GM18867 (cell line): ENCODE data around the gene IL1RN.

Experiments
- ATAC-seq: cut with Tn5 transposase; IDR thresholded peaks from one replicate; pipeline ENCODE4 v1.9.1; 2021; ENCODE audit warnings: mild to moderate bottlenecking, moderate library complexity; ENCODE audit not compliant: unreplicated experiment

Gene IL1RN

GRCh38 chr2:113171334-113172075 lies 44.1 kb downstream of the IL1RN start:
- ATAC-seq, result no peak

DNA sequence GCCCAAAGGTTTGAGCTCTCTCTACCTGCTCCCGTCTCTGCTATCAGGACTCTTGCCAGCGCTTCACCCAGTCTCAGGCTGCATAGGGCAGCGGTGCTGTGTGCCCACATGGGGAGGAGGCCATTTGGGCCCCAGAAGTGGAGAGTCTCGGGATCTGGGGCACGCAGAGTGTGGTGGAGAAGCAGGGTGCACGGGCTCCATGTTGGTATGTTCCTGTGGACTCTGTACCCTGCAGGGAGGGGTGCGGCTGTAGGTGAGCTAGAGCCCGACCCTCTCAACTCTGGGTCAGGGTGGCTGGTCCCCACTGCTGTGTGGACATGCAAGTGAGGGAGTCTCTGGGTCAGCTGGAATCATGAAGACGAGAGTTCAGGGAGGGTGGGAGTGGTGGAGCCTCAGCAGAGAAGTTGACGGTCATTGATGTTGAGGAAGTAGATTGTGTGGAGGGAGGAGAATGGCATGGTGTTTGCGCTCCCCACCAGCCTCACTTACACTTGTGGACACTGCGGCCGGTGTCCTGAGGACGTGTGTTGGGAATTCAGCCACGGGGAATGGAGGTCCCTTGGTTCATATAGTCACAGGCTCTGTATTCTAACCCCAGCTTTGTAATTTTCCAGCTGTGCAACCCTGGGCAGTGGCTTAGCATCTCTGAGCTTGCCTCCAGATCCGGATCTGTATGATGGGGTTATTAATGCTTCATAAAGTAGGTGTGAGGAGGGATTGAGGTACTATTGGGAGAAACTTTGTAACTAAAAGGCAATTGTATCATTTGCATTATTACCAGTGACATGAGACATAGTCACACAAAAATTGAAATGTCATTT lies 45.5 kb downstream of the IL1RN start:
- ATAC-seq, result no peak

DNA sequence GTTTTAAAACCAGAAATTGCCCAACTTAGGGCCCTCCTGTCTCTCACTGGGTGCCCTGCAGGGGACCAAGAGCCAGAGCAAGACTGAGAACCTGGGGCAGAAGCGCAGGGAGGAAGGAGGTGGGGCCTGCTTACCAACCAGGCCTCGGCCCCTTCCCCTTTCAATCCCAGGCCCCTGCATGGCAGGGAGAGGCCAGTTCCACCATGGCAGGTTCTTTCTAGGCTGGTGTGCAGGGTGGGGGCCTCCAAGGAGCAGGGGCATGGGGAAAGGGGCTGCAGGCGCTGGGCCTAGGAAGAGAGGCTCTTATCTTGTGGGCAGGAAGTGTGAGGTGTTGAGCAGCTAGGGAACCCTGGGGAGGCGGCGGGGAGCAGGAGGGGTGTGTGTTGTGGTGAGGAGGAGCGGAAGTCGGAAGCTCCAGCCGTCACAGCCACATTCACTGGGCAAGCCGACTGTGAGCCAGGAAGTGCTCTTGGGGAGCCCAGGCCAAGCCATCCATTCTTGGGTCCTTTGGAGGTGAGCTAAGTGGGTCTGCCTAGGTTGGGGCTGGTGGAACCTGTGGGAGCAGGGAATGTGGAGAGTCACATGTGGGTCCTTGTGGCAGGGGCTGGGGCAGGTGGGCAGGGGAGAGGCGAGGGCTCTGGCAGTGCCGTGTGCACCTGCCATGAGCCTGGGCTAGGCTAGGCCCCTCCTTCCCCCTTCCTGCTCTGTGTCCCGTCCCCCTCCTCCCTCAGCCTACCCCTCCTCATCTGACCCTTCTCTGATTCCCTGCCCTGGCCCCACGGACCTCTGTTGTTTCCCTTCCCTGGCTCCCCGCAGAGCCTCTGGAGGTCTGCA lies 46.4 kb downstream of the IL1RN start, which contains the start of gene PSD4:
PSD4 (plus strand) TSS at position 430 of the 834 bp plus-strand sequence. CDS start 8,486 bp downstream, outside the sequence.
- ATAC-seq, result peak; percentile 83

- ATAC-seq, result no peak
These were observed 47.0 kb downstream of the IL1RN start for GRCh38 chr2:113174376-113174750.

DNA sequence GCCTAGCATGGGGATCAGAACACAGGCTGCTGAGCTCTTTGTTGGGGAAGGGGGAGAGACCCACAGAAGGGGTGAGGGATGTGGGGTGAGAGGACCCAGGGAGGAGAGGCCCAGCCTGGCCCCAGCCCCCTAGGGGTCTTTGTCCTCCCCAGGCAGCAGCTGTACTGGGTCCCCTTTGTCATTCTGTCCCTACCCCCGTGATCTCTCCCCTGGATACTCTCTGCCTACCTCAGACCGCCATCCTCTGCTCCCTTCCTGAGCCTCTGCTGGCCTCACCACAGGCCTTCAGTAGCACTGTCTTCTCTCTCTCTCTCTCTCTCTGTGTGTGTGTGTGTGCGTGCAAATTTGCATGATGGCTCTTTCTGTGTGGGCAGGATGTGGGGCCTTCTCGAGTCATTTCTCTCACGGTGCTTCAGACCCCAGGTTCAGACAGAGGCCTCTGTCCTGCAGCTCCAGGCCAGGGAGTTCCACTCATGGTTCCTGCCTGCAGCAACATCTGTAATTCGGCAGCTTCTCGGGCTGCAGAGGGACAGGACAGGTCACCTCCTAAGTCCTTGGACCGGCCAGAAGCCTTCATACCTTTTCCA lies 47.7 kb downstream of the IL1RN start:
- peak; percentile 63 for ATAC-seq

GRCh38 chr2:113175736-113176695 lies 48.6 kb downstream of the IL1RN start:
- no peak for ATAC-seq

DNA sequence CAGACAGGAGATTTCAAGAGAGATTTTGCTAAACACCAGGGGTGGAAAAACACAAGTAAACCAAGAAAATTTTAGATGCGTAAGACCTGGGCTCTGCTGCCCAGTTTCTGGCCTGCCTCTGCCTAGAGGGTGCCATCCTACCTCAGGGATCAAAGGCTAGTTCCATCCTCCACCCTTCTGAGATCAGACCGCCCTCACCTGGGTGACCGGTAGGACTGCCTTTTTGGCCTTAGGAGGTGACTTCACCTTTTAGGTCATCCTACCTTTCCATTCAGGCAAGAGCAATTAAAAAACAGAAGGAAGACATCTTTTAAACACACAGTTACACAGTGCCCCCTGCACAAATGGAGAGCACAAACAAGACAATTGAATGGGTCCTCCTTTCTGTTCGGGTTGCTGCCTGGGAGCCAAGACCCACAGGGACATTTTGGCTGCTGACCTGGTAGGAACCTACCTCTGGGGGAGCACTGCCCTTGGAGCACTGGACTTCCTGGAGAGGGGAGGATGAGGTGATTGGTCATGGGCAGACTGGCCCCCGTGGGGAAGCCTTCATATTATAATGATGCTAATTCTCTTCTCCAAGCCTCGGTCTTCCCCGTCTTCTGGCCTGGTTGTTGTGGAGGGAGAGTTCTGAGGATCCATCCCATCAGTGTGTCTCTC lies 49.4 kb downstream of the IL1RN start:
- ATAC-seq, result no peak

GRCh38 chr2:113178069-113178746 lies 50.8 kb downstream of the IL1RN start:
- no peak for ATAC-seq

DNA sequence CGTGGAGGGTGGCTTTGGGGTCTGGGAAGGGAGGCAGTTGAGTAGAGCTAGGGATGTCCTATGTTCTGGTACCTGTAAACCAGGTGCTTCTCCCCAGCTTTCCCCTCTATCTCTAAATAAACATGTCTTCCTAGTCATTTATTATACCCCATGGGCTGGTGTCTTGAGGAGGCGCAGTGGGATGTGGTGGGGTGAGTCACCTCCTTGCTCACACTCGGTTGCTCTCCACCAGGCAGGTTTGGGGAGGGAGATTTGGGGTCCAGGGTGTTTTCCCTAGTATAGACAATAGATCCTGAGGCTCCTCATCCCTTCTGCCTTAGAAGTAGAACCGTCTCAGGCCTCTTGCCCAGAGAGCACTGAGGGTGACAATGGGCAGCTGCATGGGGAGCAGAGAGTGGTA lies 51.5 kb downstream of the IL1RN start:
- ATAC-seq, result no peak

DNA sequence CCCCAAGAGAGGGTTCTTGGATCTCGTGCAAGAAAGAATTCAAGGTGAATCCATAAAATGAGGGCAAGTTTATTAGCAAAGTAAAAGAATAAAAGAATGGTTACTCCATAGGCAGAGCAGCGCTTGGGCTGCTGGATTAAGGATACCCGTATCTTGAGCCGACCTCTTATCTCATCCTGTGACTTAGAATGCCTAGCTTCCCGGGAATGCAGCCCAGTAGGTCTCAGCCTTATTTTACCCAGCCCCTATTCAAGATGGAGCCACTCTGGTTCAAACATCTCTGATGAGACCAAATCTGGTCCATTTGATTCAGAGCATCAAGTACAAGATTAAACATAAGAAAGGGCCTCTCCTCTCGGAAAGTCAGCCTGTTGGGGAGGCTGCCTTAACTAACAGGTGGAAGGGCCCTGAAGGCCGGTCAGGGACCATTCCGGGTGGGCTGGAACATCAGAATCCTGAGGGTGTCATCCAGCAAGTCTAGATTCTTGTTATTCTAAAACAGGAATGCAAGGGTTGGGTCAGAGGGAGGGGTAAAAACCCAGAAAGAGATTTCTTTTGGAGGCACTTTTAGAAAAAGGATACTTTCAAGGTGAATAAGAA lies 52.1 kb downstream of the IL1RN start:
- no peak for ATAC-seq

- no peak for ATAC-seq
These were observed 52.9 kb downstream of the IL1RN start for GRCh38 chr2:113180131-113180946.

DNA sequence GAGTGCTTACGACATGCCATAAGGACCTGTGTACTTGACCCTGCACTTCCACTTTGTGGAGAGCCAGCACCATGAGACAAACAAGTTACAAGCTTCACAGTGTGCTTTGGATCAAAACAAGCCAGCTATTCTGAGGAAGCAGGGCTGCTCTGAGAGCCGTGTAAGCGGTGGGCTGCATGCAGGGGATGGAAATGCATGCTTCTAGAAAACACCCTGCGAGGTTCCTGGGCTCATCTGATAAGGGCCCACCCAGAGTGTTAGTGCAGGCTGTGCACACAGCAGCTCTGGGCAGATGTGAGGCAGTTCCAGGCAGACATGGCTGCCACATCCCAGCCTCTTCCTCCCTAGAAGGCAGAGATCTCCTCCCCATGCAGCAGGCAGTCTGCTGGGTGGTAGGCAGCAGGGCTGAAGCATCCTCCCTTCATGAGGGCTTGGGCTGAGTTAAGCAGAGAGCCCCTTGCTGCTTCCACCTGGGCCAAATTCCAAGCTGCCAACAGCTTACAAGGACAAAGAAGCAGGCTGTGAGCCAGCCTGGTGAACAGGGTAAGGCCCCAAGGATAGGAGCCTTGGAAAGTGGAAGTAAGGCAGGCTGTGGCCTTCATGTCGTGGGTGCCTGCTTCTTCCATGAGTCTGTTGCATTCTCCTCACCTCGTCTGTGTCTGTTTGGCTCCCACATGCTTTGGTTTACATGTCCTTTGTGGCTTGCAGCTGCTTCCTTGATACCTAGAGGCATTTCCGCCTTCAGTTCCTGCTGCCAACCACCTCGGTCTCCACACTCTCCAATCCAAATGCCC lies 54.1 kb downstream of the IL1RN start:
- ATAC-seq, result no peak

- no peak for ATAC-seq
These were observed 55.3 kb downstream of the IL1RN start for GRCh38 chr2:113182471-113183260.

GRCh38 chr2:113183264-113183663 lies 55.9 kb downstream of the IL1RN start:
- ATAC-seq, result no peak
